HL-60 (cell line): ENCODE results near the gene AGBL3.

ENCODE experiments used
- CTCF ChIP-seq: IDR thresholded peaks from one replicate; pipeline ENCODE4 v1.5.1; 2011; ENCODE audit warnings: low read length, control low read depth, inconsistent platforms; ENCODE audit not compliant: insufficient read depth
- GABPA ChIP-seq: IDR thresholded peaks from 2 replicates; pipeline ENCODE4 v1.6.1; 2012; ENCODE audit warnings: low read depth
- POLR2AphosphoS5 ChIP-seq: IDR thresholded peaks from 2 replicates; pipeline ENCODE4 v1.6.1; 2012; ENCODE audit warnings: low read depth
- REST ChIP-seq: IDR thresholded peaks from 2 replicates; pipeline ENCODE4 v1.6.1; 2012; ENCODE audit warnings: low read depth; ENCODE audit not compliant: insufficient replicate concordance
- SPI1 ChIP-seq: IDR thresholded peaks from 2 replicates; pipeline ENCODE4 v1.6.1; 2012; ENCODE audit warnings: low read depth, mild to moderate bottlenecking, borderline replicate concordance

- TF ChIP-seq CTCF (no peak), POLR2AphosphoS5 (no peak), REST (no peak), SPI1 (no peak), GABPA (no peak)
Observed at GRCh38 chr7:135079068-135079467, 92.8 kb downstream of the AGBL3 start.
